T-helper 17 cell (primary cell): Measurements from ENCODE around the gene TTI1. TPM values are rescaled to one million over a fixed set of nuclear protein-coding genes. Genes with fewer than 3 reads are reported as not detected.

Experiments used
- ATAC-seq: fragments of 150-1000 bp; cut with Tn5 transposase; 2 replicates; pipeline ENCODE4 v1.10.0; 2021; ENCODE audit warnings: mild to moderate bottlenecking, moderate library complexity
- DNase-seq, 3 donors: peaks; one replicate each; pipeline versions ENCODE4 v3.0.0 to v3.0.0-alpha.2; 2020 to 2021
- H3K9me3 ChIP-seq: one replicate; pipeline ENCODE4 v1.7.0; 2013; ENCODE audit warnings: low read length, mild to moderate bottlenecking; ENCODE audit not compliant: control insufficient read depth, poor library complexity, severe bottlenecking
- H3K27ac Mint-ChIP-seq: one replicate; pipeline ENCODE4 v1.8.0; 2022; ENCODE audit warnings: mild to moderate bottlenecking, moderate library complexity, mixed read lengths
- H3K27me3 Mint-ChIP-seq: one replicate; pipeline ENCODE4 v1.8.0; 2022; ENCODE audit warnings: mixed read lengths
- H3K36me3 Mint-ChIP-seq: one replicate; pipeline ENCODE4 v1.8.0; 2022; ENCODE audit warnings: low read depth, mixed read lengths
- H3K4me1 Mint-ChIP-seq: one replicate; pipeline ENCODE4 v1.8.0; 2022; ENCODE audit warnings: mild to moderate bottlenecking, mixed read lengths
- H3K4me3 Mint-ChIP-seq: one replicate; pipeline ENCODE4 v1.8.0; 2022; ENCODE audit warnings: mild to moderate bottlenecking, moderate library complexity, mixed read lengths
- total RNA-seq, 4 donors: library from RNA in 2 of 4; stranded (reverse) in 2 of 4; gene quantifications; one replicate each; pipeline ENCODE4 v1.2.3 and lab custom pipeline; 2022 to 2026

Gene TTI1
- total RNA-seq: 10 to 100 TPM; 15.5 to 16.0 TPM
- 30.5 to 48.7 reads per million in 2 donors for total RNA-seq (lab: John Stamatoyannopoulos, UW)

DNA sequence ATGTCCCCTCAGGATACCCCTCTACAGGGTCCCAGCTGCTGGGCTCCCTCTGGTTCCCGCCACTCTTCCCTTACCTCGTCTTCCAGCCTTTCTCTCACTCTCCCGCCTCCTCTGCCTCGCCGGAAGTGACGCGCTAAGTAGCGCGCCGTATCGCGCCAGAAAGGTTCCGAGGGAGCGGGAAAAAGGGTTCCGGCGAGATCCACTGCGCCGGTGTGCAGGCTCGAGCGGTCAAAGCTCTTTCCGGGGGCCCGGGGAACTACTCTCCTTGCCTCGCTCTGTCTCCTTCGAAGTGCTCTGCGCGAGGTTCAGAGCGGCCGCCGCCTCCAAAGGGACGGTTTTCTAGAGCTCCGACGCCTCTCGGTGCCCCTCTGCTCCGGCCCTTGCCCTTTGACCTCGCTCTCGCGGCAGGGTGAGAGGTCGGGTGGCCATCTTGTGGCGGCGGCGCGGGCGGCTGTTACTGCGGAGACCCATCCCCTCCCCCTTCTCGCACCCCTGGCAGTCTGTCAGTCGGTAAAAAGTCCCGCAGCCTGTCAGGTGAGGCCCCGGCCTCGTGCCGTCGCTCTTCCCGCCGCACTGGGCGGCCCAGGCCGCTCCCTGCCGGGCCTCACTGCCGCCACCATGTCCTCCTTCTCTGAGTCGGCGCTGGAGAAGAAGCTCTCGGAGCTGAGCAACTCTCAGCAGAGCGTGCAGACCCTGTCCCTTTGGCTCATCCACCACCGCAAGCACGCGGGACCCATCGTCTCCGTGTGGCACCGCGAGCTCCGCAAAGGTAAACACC, at the start of gene TTI1, which contains the start of gene RPRD1B:
Gene TTI1, minus strand, starts transcription at position 127 of the 778 bp plus-strand sequence. CDS start 19,640 bp downstream, outside the sequence.
Gene RPRD1B, plus strand, starts transcription at position 417 of the 778 bp plus-strand sequence. Its CDS starts 202 bp downstream, at position 619.
- no peaks in the 10 kb centered on the region for H3K9me3 ChIP-seq
- Mint-ChIP-seq H3K36me3 (peaks cover 6% of the 10 kb centered on the region), H3K27me3 (no peaks in the 10 kb centered on the region), H3K4me1 (peaks cover 52% of the 10 kb centered on the region), H3K27ac (peak within 1 kb of the TSS; percentile 98), H3K4me3 (peak within 1 kb of the TSS; percentile 92)
- ATAC-seq: peak; percentile 86
- peak; percentile 72 to 81 (median 77) for DNase-seq

DNA sequence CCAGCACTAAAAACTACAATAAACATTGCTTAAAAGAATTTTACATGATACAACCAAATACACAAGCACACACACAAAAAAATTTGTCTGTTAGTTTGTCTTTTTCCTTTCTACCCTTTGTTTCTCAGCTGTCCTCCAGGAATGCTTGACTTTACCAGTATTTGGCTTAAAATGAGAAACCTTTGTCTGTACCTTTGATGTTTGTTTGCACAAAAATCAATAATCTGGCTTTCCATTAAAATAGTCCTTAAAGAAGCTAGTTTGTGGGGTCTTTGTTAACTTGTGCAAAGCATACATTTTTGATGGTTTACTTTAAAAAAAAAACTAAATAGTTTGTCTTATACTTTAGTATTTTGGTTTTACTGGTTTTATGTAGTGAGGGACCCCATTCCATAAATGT, 49.6 kb upstream of the TTI1 start:
- H3K4me1 Mint-ChIP-seq: peaks cover 31% of the 10 kb centered on the region
- H3K27me3 Mint-ChIP-seq: no peaks in the 10 kb centered on the region
- DNase-seq (no peak), ATAC-seq (no peak)
- H3K4me3 Mint-ChIP-seq: no peak overlapping the region
- H3K36me3 Mint-ChIP-seq: peaks cover 17% of the 10 kb centered on the region
- no peaks in the 10 kb centered on the region for H3K9me3 ChIP-seq
- no peak overlapping the region for H3K27ac Mint-ChIP-seq

- peak overlapping the region; percentile 17 for H3K27ac Mint-ChIP-seq
- ATAC-seq (no peak), DNase-seq (no peak)
- peaks cover 21% of the 10 kb centered on the region for H3K36me3 Mint-ChIP-seq
- no peaks in the 10 kb centered on the region for H3K27me3 Mint-ChIP-seq
- no peak overlapping the region for H3K4me3 Mint-ChIP-seq
- no peaks in the 10 kb centered on the region for H3K9me3 ChIP-seq
- H3K4me1 Mint-ChIP-seq: peaks cover 38% of the 10 kb centered on the region
These were observed 48.3 kb upstream of the TTI1 start for GRCh38 chr20:38081575-38081974.

DNA sequence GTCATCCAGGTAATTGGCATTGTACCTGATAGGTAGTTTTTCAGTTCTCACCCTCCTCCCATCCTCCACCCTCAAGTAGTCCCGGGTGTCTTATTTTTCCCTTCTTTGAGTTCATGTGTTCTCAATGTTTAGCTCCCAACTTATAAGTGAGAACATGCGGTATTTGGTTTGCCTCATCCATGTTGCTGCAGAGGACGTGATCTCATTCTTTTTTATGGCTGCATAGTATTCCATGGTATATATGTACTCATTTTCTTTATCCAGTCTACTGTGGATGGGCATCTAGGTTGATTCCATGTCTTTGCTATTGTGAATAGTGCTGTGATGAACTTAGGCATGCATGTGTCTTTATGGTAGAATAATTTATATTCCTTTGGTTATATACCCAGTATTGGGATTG, 46.1 kb upstream of the TTI1 start:
- Mint-ChIP-seq H3K27me3 (no peaks in the 10 kb centered on the region), H3K4me1 (peaks cover 33% of the 10 kb centered on the region), H3K4me3 (no peak overlapping the region), H3K27ac (no peak overlapping the region), H3K36me3 (peaks cover 10% of the 10 kb centered on the region)
- no peaks in the 10 kb centered on the region for H3K9me3 ChIP-seq
- no peak for ATAC-seq
- no peak for DNase-seq

- peaks cover 12% of the 10 kb centered on the region for H3K36me3 Mint-ChIP-seq
- no peak for ATAC-seq
- peak overlapping the region; percentile 53 for H3K27ac Mint-ChIP-seq
- peaks cover 39% of the 10 kb centered on the region for H3K4me1 Mint-ChIP-seq
- H3K27me3 Mint-ChIP-seq: no peaks in the 10 kb centered on the region
- no peak overlapping the region for H3K4me3 Mint-ChIP-seq
- DNase-seq: no peak
- no peaks in the 10 kb centered on the region for H3K9me3 ChIP-seq
These were observed 44.8 kb upstream of the TTI1 start for GRCh38 chr20:38078084-38078483.

GRCh38 chr20:38076548-38076947, 43.3 kb upstream of the TTI1 start:
- no peak overlapping the region for H3K27ac Mint-ChIP-seq
- H3K9me3 ChIP-seq: no peaks in the 10 kb centered on the region
- ATAC-seq (peak; percentile 27), DNase-seq (no peak)
- no peak overlapping the region for H3K4me3 Mint-ChIP-seq
- H3K36me3 Mint-ChIP-seq: peaks cover 17% of the 10 kb centered on the region
- peaks cover 40% of the 10 kb centered on the region for H3K4me1 Mint-ChIP-seq
- no peaks in the 10 kb centered on the region for H3K27me3 Mint-ChIP-seq

GRCh38 chr20:38075161-38075998, 42.1 kb upstream of the TTI1 start:
- H3K27me3 Mint-ChIP-seq: no peaks in the 10 kb centered on the region
- H3K27ac Mint-ChIP-seq: no peak overlapping the region
- no peaks in the 10 kb centered on the region for H3K9me3 ChIP-seq
- no peak for DNase-seq
- H3K4me1 Mint-ChIP-seq: peaks cover 34% of the 10 kb centered on the region
- H3K36me3 Mint-ChIP-seq: peaks cover 22% of the 10 kb centered on the region
- H3K4me3 Mint-ChIP-seq: no peak overlapping the region
- no peak for ATAC-seq

DNA sequence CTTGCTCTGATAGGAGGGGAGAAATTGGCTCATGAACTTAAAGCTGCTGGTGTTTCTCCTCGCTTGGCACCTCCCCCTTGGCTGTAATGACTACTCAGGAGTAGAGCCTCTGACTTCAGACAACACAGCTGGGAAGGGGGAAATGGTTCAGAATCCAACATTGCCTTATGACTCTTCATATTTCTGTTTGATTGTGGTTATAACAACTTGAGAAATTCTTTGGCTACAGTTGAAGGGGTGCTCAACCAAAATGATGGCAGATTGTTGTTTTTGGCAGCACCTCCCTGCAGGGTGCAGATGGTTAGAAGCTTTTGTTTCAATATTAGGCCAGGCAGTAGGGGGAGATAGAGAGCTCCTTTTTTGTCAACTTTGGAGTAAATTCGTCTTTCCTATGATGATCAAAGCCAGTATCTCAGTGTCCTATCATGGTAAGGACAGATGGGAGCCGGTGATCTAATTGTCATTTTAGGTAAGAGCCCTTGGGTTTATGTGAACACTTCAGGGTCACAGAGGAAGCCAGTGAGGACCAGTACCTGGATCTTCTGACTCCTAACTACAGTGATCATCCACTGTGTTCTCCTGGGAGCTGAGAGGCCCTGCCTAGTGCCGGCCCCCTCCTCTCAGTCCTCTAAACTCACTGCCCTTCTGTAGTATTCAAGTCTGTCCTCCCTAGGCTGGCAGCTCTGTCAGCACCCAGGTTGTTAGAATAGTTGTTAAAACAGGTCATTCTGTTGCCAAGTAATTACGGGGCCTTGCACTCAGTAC, 40.2 kb upstream of the TTI1 start:
- Mint-ChIP-seq H3K27ac (peak overlapping the region; percentile 70), H3K36me3 (peaks cover 30% of the 10 kb centered on the region), H3K4me3 (no peak overlapping the region), H3K4me1 (peaks cover 33% of the 10 kb centered on the region), H3K27me3 (no peaks in the 10 kb centered on the region)
- ATAC-seq (peak; percentile 75), DNase-seq (no peak)
- H3K9me3 ChIP-seq: no peaks in the 10 kb centered on the region

- DNase-seq (no peak), ATAC-seq (no peak)
- Mint-ChIP-seq H3K27me3 (no peaks in the 10 kb centered on the region), H3K4me1 (peaks cover 33% of the 10 kb centered on the region), H3K4me3 (no peak overlapping the region), H3K36me3 (peaks cover 26% of the 10 kb centered on the region), H3K27ac (peak overlapping the region; percentile 70)
- no peaks in the 10 kb centered on the region for H3K9me3 ChIP-seq
These were observed 39.6 kb upstream of the TTI1 start for GRCh38 chr20:38072898-38073297.

DNA sequence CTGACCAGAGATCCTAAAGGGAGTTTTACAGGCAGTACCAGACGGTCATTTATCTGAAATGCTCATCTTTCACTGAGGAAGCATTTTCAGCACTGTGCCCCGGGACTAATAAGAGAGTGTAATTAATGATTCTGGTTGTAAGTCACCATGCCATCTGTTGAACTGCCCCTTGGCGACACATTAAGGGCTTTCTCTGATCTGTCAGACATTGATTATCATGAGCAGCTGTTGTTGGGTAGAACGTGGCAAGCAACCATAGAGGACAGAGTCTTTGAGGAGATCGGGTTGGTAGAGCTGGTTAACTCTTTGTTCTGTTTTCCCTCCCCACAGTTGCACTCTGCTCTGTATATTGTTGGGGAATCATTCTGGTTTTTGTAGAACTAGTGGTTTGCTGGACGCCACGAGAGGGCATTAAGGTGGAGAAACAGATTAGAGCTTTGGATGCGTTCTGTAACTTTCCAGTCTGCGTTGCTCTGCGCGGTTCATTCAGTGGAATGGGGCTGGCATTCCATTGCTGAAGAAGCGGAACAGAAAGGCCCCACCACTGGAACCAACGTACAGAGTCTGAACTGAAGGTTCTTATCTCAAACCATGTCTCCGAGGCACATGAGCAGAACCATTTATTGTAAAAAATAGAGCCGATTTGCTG, 34.6 kb upstream of the TTI1 start:
- ATAC-seq: no peak
- Mint-ChIP-seq H3K4me1 (peaks cover 11% of the 10 kb centered on the region), H3K4me3 (no peak overlapping the region), H3K27ac (no peak overlapping the region), H3K36me3 (peaks cover 23% of the 10 kb centered on the region), H3K27me3 (no peaks in the 10 kb centered on the region)
- DNase-seq: no peak
- H3K9me3 ChIP-seq: no peaks in the 10 kb centered on the region

GRCh38 chr20:38066969-38067716, 33.9 kb upstream of the TTI1 start:
- H3K9me3 ChIP-seq: no peaks in the 10 kb centered on the region
- H3K27me3 Mint-ChIP-seq: no peaks in the 10 kb centered on the region
- peaks cover 6% of the 10 kb centered on the region for H3K4me1 Mint-ChIP-seq
- H3K4me3 Mint-ChIP-seq: no peak overlapping the region
- no peak overlapping the region for H3K27ac Mint-ChIP-seq
- no peak for ATAC-seq
- no peak for DNase-seq
- H3K36me3 Mint-ChIP-seq: peaks cover 21% of the 10 kb centered on the region

DNA sequence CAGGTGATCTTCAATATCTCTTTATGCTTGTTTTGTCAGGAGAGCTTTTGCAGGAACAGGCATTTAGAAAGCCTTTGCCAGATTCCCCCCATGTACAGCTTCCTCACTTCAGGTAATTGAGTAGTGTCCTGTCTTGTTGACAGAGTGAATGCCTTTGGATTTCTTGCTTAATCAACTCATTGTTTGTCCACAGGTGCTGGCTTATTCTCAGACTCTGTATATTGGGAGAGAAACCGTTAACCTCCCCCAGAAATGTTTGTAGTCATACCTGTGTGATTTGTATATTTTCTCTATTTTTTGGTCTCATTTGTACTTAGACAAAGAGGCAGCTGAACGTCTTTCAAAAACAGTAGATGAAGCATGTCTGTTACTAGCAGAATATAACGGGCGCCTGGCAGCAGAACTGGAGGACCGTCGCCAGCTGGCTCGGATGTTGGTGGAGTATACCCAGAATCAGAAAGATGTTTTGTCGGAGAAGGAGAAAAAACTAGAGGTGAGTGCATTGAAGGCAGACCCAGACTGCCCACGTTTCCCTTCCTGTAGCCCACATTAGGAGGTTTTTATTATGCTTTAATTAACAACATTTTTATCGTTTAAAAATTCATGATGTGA, 32.6 kb upstream of the TTI1 start:
- H3K4me1 Mint-ChIP-seq: peaks cover 4% of the 10 kb centered on the region
- ATAC-seq (no peak), DNase-seq (no peak)
- no peaks in the 10 kb centered on the region for H3K27me3 Mint-ChIP-seq
- H3K9me3 ChIP-seq: no peaks in the 10 kb centered on the region
- H3K27ac Mint-ChIP-seq: no peak overlapping the region
- H3K36me3 Mint-ChIP-seq: peaks cover 14% of the 10 kb centered on the region
- H3K4me3 Mint-ChIP-seq: no peak overlapping the region
